Stimulated activated naive CD8-positive, alpha-beta T cell treated with anti-CD3 and anti-CD28 coated beads, Interleukin-15, amount 100 ng/mL, for 72 hours (primary cell): ENCODE data around the gene AHR.

ENCODE experiments used
- ATAC-seq: fragments of 150-1000 bp; cut with Tn5 transposase; 2 replicates; pipeline ENCODE4 v1.10.0; 2021; ENCODE audit warnings: mild to moderate bottlenecking, moderate library complexity
- DNase-seq, 2 donors: peaks; one replicate each; pipeline ENCODE4 v3.0.0; 2021 to 2022
- H3K27ac Mint-ChIP-seq, 2 donors: one replicate each; pipeline ENCODE4 v1.8.0; 2022; ENCODE audit warnings: mild to moderate bottlenecking in 2 of 2, mixed read lengths in 2 of 2, moderate library complexity in 2 of 2
- H3K27me3 Mint-ChIP-seq: one replicate; pipeline ENCODE4 v1.8.0; 2022; ENCODE audit warnings: mixed read lengths
- H3K4me1 Mint-ChIP-seq: one replicate; pipeline ENCODE4 v1.8.0; 2022; ENCODE audit warnings: mild to moderate bottlenecking, mixed read lengths
- H3K4me3 Mint-ChIP-seq, 2 donors: one replicate each; pipeline ENCODE4 v1.8.0; 2022; ENCODE audit warnings: mild to moderate bottlenecking in 2 of 2, mixed read lengths in 2 of 2, moderate library complexity in 1 of 2
- H3K9me3 Mint-ChIP-seq, 2 donors: one replicate each; pipeline ENCODE4 v1.8.0; 2022; ENCODE audit warnings: mixed read lengths in 2 of 2

AHR gene

GRCh38 chr7:17318146-17318545 lies 19.7 kb downstream of the AHR start:
- DNase-seq (no peak), ATAC-seq (no peak)
- no peak overlapping the region for H3K27ac Mint-ChIP-seq
- H3K9me3 Mint-ChIP-seq: no peaks in the 10 kb centered on the region
- H3K27me3 Mint-ChIP-seq: no peaks in the 10 kb centered on the region
- H3K4me1 Mint-ChIP-seq: peaks cover 31% of the 10 kb centered on the region
- no peak overlapping the region for H3K4me3 Mint-ChIP-seq

GRCh38 chr7:17319164-17320101 lies 21.0 kb downstream of the AHR start:
- Mint-ChIP-seq H3K4me1 (peaks cover 31% of the 10 kb centered on the region), H3K27me3 (no peaks in the 10 kb centered on the region), H3K9me3 (no peaks in the 10 kb centered on the region), H3K27ac (no peak overlapping the region), H3K4me3 (no peak overlapping the region)
- no peak for ATAC-seq
- no peak for DNase-seq

- Mint-ChIP-seq H3K4me1 (peaks cover 31% of the 10 kb centered on the region), H3K27me3 (no peaks in the 10 kb centered on the region), H3K27ac (no peak overlapping the region), H3K4me3 (no peak overlapping the region), H3K9me3 (no peaks in the 10 kb centered on the region)
- DNase-seq: no peak
- no peak for ATAC-seq
These were observed 21.6 kb downstream of the AHR start for GRCh38 chr7:17320102-17320497.

- no peaks in the 10 kb centered on the region for H3K9me3 Mint-ChIP-seq
- H3K4me3 Mint-ChIP-seq: no peak overlapping the region
- ATAC-seq (no peak), DNase-seq (no peak)
- H3K27me3 Mint-ChIP-seq: no peaks in the 10 kb centered on the region
- H3K4me1 Mint-ChIP-seq: peaks cover 26% of the 10 kb centered on the region
- no peak overlapping the region for H3K27ac Mint-ChIP-seq
These were observed 22.2 kb downstream of the AHR start for GRCh38 chr7:17320657-17321056.

- no peaks in the 10 kb centered on the region for H3K9me3 Mint-ChIP-seq
- H3K27me3 Mint-ChIP-seq: no peaks in the 10 kb centered on the region
- H3K27ac Mint-ChIP-seq: peak overlapping the region in 1 of 2 donors; percentile 25
- DNase-seq: no peak
- H3K4me3 Mint-ChIP-seq: no peak overlapping the region
- no peaks in the 10 kb centered on the region for H3K4me1 Mint-ChIP-seq
- ATAC-seq: no peak
These were observed 26.9 kb downstream of the AHR start for GRCh38 chr7:17325364-17325763.

- DNase-seq: no peak
- Mint-ChIP-seq H3K9me3 (no peaks in the 10 kb centered on the region), H3K27me3 (no peaks in the 10 kb centered on the region), H3K4me1 (no peaks in the 10 kb centered on the region), H3K27ac (no peak overlapping the region), H3K4me3 (no peak overlapping the region)
- ATAC-seq: no peak
These were observed 27.9 kb downstream of the AHR start for GRCh38 chr7:17326378-17326777.

GRCh38 chr7:17328641-17329040 lies 30.2 kb downstream of the AHR start:
- DNase-seq: no peak
- ATAC-seq: no peak
- Mint-ChIP-seq H3K27me3 (no peaks in the 10 kb centered on the region), H3K4me1 (no peaks in the 10 kb centered on the region), H3K9me3 (no peaks in the 10 kb centered on the region), H3K4me3 (no peak overlapping the region), H3K27ac (no peak overlapping the region)

- no peaks in the 10 kb centered on the region for H3K4me1 Mint-ChIP-seq
- H3K9me3 Mint-ChIP-seq: no peaks in the 10 kb centered on the region
- H3K27me3 Mint-ChIP-seq: no peaks in the 10 kb centered on the region
- H3K4me3 Mint-ChIP-seq: no peak overlapping the region
- DNase-seq (no peak), ATAC-seq (no peak)
- H3K27ac Mint-ChIP-seq: no peak overlapping the region
These were observed 31.0 kb downstream of the AHR start for GRCh38 chr7:17329440-17329839.

- Mint-ChIP-seq H3K4me3 (no peak overlapping the region), H3K27me3 (no peaks in the 10 kb centered on the region), H3K4me1 (no peaks in the 10 kb centered on the region), H3K9me3 (no peaks in the 10 kb centered on the region), H3K27ac (no peak overlapping the region)
- ATAC-seq (no peak), DNase-seq (no peak)
These were observed 33.5 kb downstream of the AHR start for GRCh38 chr7:17331891-17332501.

- H3K4me1 Mint-ChIP-seq: no peaks in the 10 kb centered on the region
- no peaks in the 10 kb centered on the region for H3K9me3 Mint-ChIP-seq
- no peak overlapping the region for H3K4me3 Mint-ChIP-seq
- H3K27me3 Mint-ChIP-seq: no peaks in the 10 kb centered on the region
- H3K27ac Mint-ChIP-seq: no peak overlapping the region
- ATAC-seq: no peak
- no peak for DNase-seq
These were observed 34.8 kb downstream of the AHR start for GRCh38 chr7:17333221-17333620.

GRCh38 chr7:17336168-17336567 lies 37.7 kb downstream of the AHR start:
- ATAC-seq: no peak
- no peaks in the 10 kb centered on the region for H3K9me3 Mint-ChIP-seq
- no peaks in the 10 kb centered on the region for H3K4me1 Mint-ChIP-seq
- H3K27ac Mint-ChIP-seq: no peak overlapping the region
- H3K4me3 Mint-ChIP-seq: no peak overlapping the region
- DNase-seq: no peak
- H3K27me3 Mint-ChIP-seq: no peaks in the 10 kb centered on the region

- Mint-ChIP-seq H3K27ac (no peak overlapping the region), H3K9me3 (no peaks in the 10 kb centered on the region), H3K4me1 (peaks cover 8% of the 10 kb centered on the region), H3K4me3 (no peak overlapping the region), H3K27me3 (no peaks in the 10 kb centered on the region)
- ATAC-seq (no peak), DNase-seq (no peak)
These were observed 40.7 kb downstream of the AHR start for GRCh38 chr7:17339139-17339538.

GRCh38 chr7:17339952-17340351 lies 41.5 kb downstream of the AHR start:
- DNase-seq: no peak
- peaks cover 8% of the 10 kb centered on the region for H3K4me1 Mint-ChIP-seq
- H3K9me3 Mint-ChIP-seq: no peaks in the 10 kb centered on the region
- no peaks in the 10 kb centered on the region for H3K27me3 Mint-ChIP-seq
- no peak for ATAC-seq
- no peak overlapping the region for H3K27ac Mint-ChIP-seq
- no peak overlapping the region for H3K4me3 Mint-ChIP-seq

GRCh38 chr7:17340655-17341054 lies 42.2 kb downstream of the AHR start:
- H3K27ac Mint-ChIP-seq: no peak overlapping the region
- DNase-seq: no peak
- no peak overlapping the region for H3K4me3 Mint-ChIP-seq
- peaks cover 8% of the 10 kb centered on the region for H3K4me1 Mint-ChIP-seq
- no peak for ATAC-seq
- no peaks in the 10 kb centered on the region for H3K27me3 Mint-ChIP-seq
- no peaks in the 10 kb centered on the region for H3K9me3 Mint-ChIP-seq

GRCh38 chr7:17342756-17343155 lies 44.3 kb downstream of the AHR start:
- H3K27ac Mint-ChIP-seq: peak overlapping the region in 1 of 2 donors; percentile 80
- H3K4me1 Mint-ChIP-seq: peaks cover 8% of the 10 kb centered on the region
- no peaks in the 10 kb centered on the region for H3K9me3 Mint-ChIP-seq
- DNase-seq: no peak
- no peaks in the 10 kb centered on the region for H3K27me3 Mint-ChIP-seq
- no peak overlapping the region for H3K4me3 Mint-ChIP-seq
- no peak for ATAC-seq

GRCh38 chr7:17347401-17347800 lies 48.9 kb downstream of the AHR start:
- Mint-ChIP-seq H3K4me1 (peaks cover 7% of the 10 kb centered on the region), H3K27ac (no peak overlapping the region), H3K4me3 (no peak overlapping the region), H3K27me3 (no peaks in the 10 kb centered on the region), H3K9me3 (peaks cover 21% of the 10 kb centered on the region in 2 donors)
- no peak for DNase-seq
- no peak for ATAC-seq
